GM21528 (cell line): ENCODE results near the gene WIF1.

Source experiments
- ATAC-seq: cut with Tn5 transposase; IDR thresholded peaks from one replicate; pipeline ENCODE4 v1.9.1; 2021; ENCODE audit warnings: mild to moderate bottlenecking, moderate library complexity; ENCODE audit not compliant: unreplicated experiment, low FRiP score

The WIF1 gene

DNA sequence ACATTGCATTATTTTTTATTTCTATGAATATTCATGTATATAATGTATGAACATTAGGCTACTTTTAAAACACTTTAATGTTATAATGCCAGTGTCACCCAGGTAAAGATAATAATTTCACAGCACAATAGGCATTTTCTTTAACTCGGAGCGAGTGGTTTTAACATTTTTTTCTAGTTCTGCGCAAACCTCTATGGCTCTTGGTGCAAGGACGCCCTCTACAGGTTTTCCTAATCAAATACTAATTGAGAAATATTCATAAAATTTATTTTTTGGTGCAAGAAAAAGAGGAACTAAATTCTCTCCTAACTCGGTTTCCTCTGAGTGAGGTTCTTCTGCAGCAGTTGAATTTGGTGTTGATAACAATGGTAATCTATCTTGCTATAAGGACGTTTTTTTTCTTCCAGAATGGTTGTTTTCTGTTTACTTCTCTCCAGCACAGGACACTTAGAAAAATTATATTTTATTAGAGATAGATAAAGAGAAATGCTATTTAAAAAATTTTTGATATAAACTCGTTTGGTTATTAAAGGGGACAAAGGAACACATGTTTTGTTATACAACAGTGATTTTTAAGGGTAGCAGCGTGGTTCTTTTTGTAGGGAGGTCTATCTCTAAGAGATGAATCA lies 2.4 kb upstream of the WIF1 start:
- no peak for ATAC-seq

DNA sequence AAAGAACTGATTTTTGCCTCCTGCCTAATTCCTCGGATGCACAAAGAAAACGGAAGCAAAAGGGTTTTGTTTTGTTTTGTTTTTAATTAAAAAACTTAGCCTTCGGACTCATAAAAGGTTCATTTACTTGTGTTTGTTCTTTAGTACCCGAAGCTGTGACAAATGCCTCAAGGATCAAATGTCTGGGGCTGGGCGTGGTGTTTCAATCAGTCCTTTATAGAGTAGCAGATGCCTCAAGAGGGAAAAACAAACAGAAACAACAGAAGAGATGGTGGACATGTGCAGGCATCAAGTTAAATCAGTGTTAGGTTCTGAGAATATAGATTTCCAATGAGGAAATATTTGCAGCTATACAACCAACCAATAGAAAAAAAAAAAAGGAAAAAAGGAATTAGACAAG lies 1.6 kb upstream of the WIF1 start:
- ATAC-seq, result no peak

DNA sequence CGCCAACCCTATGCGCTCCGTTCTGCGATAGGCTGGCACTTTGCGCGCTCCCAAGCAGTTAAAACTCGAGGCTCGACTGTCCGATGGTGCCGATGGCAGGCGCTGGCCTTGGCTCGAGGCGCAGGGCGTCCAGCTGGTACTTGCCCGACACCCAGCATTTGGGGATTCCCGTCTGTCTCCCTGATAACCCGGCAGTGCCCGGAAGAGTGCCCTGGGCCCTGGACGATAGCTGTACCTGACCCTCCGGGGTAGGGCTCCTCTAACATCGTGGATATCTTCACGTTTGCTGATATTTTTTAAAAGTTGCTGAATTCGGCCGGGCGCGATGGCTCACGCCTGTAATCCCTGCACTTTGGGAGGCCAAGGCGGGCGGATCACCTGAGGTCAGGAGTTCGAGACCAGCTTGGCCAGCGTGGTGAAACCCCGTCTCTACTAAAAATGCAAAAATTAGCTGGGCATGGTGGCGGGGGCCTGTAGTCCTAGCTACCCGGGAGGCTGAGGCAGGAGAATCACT lies 908 bp upstream of the WIF1 start:
- no peak for ATAC-seq

DNA sequence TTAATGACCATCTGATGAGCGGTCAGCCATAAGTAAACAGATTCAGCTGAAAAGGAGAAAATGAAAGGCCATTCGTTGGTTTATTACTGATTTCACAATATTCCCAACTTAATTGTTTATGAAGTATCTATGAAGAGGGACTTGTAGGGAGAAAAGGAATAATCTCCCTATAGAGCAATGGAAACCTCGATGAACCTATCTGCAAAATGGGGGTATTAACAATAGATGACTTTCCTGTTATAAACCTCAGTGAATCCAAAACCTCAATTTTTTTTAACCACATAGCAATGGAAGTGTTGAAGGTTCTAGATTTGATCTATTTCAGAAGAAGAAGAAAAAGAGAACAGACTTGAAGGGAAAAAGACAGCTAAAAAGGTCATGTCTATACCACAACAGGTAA lies 2.0 kb downstream of the WIF1 start:
- ATAC-seq, result no peak

DNA sequence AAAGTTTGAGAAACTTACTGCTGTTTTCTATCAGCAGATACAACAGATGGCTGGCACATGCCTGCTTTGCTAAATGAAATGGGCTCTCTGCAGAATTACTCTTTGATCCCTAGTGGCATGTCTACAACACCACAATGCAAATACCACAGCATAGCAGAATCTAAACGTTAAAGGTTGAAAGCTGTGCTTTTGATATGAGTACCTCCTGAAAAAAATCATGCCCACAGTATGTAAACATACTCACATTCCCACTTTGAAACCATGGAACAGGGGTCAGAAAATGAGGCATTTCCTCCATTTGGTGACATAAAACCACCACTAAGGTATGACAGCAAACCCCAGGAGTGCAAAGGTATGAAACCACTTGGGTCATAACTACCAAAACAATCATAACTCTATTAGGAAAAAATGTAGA lies 7.5 kb downstream of the WIF1 start:
- no peak for ATAC-seq

DNA sequence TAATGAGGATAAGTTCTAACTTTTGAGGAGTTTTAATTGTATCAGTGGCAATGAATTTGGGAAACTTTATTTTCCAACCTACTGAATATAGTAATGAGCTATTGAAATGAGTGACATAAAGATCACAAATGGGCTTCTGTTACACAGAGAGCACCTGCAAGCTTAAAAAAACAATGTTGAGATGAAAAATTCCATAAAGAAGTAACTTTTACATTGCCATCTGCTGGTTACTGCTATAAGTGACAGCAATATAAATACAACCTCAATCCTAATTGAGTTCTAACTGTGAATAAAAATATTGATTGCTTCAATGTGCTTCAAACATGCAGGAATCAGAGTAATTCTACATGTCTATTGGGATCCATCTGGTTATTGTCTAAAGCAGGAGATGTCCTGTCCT lies 14.2 kb downstream of the WIF1 start:
- ATAC-seq, result no peak

DNA sequence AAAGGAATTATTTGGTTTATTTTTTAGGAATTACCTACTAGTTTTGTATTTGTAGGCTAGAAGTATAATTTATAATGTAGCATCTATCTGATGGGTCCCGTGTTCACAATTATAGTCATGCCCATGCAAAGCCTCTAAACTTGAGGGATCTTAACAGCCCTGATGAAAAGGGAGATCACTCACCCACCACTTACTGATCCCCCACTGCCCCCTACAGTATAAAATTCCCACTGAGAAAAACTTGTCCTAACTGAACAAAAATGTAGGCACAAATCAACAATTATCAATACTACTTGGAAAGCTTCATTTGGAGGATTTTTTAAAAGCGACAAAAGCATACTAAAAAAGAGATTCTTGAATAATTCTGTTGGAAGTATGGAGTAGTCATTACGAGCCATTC lies 21.0 kb downstream of the WIF1 start:
- no peak for ATAC-seq

DNA sequence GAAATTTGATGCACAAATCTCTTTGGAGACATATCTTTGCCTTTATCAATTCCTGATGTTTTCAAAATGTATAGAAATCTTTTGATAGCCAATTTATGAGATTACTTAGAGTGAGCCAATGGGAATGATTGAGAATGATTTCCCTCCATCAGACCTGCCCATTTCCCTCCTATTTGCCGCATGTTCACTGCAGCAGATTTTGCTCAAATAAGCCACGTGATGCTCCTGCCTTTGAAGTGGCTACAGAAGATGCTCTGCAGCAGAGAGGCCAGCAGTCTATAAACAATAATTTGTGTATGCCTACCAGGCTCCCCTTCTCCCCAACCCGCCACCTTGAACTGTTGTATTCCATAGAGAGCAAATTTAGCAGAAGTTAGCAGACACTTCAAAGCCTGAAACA lies 21.9 kb downstream of the WIF1 start:
- ATAC-seq, result no peak

DNA sequence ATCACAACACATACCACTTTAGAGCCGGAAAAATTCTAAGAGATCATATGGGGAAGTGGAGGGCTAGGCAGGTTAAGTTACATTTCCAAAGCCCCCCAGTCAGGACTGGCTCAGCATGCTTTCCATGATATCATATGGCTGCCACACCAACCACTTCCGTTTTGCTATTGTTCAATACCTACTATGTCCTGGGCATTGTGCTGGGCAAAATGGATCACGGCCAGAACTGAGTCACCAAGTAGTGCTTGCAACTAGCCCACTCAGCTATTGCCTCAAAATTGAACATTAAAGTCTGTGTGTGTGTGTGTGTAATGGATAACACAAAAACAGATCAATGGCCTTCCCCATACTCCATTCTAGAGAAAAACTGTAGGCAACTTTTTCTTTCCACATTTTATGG lies 22.7 kb downstream of the WIF1 start:
- ATAC-seq, result no peak

DNA sequence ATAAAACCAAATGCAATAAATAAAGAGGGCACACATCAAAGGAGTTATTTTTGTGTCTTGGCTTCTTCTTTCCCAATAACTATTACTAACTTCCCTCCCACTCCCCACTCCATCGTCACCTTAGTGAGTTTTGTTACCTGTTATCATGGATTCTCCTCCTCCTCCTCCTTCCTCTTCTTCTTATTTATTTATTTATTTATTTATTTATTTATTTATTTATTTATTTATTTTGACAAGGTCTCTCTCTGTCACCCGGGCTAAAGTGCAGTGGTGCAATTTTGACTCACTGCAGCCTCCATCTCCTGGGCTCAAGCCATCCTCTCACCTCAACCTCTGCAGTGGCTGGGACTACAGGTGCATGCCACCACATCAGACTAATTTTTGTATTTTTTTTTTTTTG lies 26.4 kb downstream of the WIF1 start:
- no peak for ATAC-seq

DNA sequence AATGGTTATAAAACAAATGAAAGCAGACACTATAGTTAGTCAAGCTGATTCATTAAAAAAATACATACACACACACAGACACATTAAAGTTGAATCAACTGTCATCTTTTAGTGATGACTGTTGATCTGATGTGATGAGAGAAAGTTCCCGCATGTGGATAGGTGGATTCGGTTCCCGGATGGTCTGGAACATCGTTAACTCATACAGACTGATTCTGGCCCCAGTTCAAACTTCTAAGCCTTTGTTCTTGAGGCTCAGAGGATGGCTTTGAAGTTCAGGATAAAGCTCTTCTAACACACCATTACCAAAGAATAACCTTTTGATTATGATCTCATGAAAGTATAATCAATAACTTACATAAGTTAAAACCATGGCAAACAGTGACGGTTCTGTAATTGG lies 27.5 kb downstream of the WIF1 start:
- ATAC-seq, result no peak

DNA sequence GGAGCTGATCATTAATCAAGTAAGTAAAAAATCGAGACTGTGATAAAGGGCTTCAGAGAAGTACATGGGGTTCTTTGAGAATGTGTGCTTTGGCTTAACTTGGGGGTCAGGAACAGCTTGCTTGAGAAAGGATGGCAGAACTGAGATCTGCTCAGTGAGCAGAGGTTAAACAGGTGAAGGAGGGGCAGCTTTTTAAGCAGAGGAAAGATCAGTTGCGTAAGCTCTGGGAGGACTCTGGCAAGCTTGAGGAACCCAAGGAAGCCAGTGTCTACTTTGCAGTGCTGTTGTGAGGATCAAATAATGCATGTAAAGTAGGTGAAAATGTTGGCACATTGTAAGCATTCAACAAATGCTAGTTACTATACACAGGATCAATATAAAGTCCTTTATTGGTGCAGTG lies 30.6 kb downstream of the WIF1 start:
- ATAC-seq, result no peak

DNA sequence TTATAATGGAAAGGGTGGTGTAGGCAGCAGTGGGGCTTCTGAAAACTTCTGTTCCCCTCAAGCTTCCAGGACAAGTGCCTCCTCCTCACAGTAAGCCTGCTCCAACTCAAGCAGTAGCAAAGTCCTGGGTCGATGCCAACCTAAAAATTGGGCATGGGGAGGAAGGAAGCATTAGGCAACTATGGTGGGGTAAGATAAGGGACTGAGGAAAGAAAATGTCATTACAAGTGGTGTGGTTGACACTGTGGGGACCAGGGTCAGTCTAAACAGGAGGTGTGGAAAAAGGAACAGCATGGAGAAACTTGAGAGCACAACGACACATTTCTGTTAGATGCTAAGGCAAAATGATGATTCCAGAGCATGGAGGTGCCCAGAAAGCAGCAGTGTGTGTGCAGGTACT lies 34.9 kb downstream of the WIF1 start:
- ATAC-seq, result no peak

DNA sequence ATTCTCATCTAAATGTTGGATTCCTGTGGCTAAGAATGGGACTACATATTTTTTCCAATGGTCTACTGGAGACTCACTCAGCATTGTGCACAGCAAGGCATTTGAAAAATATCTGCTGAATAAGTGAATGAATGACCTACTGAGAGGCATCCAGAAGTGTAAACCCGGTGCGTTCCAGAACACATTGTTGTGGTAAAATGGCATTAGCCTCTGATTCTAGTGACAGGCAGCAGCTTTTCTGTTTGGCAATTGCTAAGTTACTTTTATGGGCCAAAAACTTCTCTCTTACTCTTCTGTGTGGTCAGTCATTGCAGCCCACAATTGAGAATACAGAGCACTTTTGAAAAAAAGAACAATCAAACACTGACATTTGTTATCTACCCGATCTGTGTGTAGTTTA lies 36.5 kb downstream of the WIF1 start:
- ATAC-seq, result no peak

DNA sequence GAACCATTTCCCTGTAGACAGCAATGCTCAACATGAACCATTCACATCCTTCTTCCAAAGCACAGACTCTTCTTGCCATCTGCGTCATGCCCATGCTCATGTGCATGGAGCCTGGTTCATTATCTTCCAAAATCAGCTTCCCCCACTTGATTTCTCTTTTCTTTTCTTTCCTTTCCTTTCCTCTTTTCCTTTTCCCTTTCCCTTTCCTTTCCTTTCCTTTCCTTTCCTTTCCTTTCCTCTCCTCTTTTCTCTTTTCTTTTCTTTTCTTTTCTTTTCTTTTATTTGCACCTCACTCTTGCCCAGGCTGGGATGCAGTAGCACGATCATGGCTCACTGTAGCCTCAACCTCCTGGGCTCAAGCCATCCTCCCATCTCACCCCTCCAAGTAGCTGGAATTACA lies 37.5 kb downstream of the WIF1 start:
- ATAC-seq, result no peak

DNA sequence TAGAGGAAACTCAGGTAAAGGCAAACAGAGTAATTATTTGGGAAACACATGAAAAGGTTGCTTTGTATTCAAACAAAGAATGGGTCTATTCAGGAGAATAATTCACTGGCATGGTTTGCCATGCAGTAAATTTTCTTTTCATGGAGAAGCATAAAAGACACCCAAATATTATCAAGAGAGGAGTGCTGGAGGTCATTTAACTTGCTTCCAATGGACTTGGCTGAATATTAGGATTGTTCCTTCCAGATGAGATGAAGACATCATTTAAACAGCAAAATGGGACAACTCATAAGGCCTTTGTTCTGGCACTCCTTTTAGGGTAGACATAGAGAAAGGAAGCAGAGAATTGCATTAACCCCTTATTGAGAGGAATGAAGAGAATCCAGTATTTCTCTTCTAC lies 38.7 kb downstream of the WIF1 start:
- ATAC-seq, result no peak

DNA sequence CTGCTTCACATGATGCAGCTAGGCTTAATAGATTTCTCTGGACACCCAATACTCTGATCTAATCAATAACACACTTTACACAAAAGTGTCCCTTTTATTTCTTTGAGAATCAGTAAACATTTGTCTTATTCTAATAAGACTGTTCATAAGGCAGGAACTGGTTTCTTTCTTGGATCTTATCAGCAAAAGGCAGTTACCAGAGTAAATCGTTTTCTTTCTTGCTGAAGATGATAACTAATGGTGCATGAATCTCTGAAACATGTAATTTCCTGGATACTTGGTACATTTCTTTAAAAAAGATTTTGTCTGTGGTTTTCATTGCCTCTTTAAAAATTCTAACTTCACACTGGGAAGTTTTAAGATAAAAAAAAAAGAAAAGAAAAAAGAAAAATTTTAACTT lies 39.6 kb downstream of the WIF1 start:
- ATAC-seq, result no peak

DNA sequence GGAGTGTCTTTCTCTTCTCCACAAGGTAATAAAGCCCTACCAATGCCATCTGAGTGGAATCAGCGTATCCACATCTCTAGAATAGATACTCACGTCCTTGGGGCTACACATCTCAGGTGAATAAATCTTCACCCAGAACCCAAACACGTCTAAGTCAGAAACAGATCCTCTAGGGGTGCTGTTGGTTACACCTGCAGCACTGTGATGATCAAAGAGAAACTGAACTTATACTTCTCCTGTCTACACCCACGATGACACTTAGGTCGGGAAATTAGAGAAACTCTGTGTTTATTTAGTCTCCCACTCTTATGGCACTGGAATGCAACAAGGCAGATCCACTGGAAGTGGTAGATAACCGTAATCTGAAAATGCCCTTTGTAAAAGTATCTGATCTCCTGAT lies 46.2 kb downstream of the WIF1 start:
- ATAC-seq, result no peak

DNA sequence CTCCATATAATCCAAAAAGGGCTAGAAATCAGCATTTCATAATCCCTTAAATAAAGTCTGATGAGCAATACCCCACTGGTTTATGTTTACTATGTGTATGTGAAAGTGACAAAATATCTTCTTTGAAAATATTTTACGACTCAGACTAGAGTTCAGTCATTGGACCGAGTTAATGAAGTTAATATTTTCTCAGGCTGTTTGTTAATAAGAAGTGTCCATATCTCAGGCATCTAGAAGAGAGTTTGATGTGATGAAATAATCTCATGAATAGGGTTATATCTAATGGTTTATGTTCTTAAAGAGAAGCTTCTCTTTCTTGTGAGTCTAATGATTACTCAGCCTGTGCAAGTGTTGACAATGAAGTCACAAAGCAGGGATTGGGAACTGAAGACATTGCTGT lies 51.8 kb downstream of the WIF1 start:
- no peak for ATAC-seq

DNA sequence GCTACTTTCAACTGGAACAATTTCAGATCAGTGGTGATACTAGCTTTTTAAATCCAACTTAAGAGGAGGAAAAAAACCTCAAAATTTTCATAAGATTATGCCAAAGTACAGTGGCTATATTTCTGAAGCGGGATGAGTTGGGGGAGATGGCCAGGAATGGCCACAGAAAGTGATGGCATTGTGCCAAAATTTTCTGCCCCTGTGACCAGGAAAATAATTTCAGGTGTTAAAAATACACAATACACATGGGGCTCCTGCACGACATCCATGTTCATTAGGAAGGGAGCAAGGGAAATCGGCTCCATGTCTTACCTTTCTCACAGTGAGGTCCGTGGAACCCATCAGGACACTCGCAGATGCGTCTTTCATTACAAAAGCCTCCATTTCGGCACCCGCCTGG lies 53.7 kb downstream of the WIF1 start:
- no peak for ATAC-seq

DNA sequence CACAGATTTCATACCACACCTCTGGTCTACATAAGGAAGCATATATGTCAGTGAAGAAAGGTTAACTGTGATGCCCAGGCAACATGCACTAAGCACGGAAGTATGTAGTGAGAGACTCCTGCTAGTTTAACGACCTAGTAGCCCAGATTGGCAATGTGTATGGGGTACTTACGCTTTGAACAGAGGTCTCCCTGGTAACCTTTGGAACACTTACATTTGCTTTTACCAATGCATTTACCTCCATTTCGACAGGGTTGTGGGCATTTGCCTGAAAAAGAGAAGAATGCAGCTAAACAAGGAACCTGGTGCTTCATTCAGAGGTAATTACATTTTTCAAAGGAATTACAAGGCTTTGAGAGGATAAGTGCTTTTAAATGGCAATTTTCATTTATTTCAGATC lies 65.2 kb downstream of the WIF1 start:
- ATAC-seq, result no peak

DNA sequence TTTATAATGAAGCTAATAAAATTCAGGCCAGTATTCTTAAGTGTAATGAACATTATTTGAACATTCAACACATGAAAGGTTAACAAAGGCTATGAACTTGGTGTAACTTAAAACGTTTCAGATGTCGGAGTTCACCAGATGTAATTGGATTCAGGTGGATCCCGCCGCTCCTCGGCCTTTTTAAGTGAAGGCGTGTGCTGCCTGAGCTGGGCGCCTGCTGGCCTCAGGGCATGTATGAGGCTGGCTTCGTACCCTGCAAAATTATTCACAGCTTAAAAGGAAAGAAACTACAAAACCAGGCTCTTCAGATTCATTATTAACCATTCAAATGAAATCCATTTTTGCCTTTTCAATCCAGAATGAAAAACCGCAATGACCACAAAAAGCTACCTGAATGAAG lies 69.9 kb downstream of the WIF1 start:
- no peak for ATAC-seq

DNA sequence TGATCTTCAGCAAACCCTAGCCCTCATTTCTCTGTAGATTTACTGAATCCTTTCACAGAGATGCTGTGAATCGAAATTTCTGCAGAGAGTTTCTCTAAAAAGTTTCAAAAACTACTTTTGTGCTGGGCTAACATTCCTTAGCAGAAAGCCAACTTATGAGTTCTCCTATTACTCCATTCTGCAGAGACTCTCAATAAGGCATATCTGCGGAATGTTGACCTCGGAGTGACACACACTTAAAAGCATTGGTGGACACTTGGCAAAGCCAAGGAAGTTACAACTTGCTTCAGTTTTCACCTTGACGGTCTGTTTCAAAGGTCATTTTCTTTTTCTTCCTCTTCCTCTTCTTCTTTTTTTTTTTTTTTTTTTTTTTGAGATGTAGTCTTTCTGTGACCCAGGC lies 75.8 kb downstream of the WIF1 start:
- no peak for ATAC-seq
